Activated CD8-positive, alpha-beta memory T cell treated with anti-CD3 and anti-CD28 coated beads for 48 hours (primary cell): ENCODE data around the gene CFAP74.

Experiments
- DNase-seq, 3 experiments: peaks; one replicate each; pipeline ENCODE4 v3.0.0-alpha.2; 2020; ENCODE audit warnings: low read depth in 2 of 3, low spot score in 2 of 3

Gene CFAP74

DNA sequence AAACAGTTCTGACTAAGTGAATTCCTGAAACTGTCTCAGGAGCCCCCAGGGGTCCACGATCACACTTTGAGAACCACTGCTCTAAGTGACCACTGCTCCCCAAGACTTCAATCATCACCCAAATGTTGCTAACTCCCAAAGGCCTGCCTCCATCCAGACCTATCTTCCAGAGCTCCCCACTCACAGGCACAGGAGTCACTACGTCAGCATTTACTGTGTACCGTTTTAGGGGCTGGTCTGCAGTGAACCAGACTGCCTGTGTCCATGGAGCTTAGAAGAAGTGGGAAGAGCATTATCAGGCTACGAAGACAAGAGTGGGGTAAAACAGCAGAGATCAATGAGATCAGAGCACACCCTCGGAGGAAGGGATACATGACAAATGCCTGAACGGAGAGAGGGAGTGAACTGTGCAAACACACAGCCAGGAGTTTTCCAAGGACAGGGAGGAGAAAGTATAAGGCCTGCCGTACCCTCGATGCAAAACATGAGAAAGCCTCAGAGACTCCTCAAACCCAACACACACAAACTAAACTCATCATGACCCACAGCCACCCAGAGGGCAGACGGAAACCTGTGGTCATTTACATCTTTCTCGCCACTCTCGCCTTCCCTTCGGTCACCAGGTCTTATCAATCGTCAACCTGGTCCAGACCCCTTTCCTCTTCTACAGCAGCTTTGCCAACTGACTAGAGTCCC is 122.8 kb downstream of the CFAP74 start:
- no peak for DNase-seq

DNA sequence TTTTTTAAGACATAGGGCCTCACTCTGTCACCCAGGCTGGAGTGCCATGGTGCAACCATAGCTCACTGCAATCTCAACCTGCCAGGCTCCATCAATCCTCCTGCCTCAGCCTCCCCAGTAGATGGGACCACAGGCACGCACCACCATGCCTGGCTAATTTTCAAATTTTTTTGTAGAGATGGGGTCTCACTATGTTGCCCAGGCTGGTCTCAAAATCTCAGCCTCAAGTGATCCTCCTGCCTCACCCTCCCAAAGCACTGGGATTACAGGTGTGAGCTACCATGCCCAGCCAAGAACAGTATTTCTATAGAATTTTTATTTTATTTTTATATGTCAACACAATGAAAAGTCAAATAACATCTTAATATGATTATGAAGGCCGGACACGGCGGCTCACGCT is 123.6 kb downstream of the CFAP74 start:
- DNase-seq, result no peak

DNA sequence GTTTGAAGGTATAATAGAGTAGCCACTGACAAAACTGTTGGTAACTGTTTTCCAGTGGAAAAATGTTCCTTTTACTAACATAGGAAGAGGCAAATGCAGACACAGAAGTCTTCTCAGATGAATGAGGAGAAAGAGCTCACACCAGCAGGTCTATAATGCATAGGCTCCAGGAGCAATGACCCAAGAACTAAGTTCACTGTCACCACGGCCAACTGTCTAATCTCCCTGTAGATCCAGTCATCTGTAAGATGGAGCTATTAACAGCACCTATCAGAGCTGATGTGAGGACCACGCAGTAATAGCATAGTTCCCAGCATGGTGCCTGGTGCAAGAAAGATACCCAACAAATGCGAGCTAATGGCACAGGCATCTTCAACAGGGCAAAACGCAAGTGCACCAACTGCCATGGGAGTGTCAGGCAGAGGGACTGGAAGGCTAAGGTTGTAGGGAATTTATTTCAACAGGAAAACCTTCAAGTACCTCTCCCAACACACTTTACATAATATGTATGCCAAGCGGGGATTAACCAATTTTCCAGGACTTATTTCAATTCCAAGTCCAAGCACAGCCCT is 125.6 kb downstream of the CFAP74 start:
- no peak for DNase-seq

DNA sequence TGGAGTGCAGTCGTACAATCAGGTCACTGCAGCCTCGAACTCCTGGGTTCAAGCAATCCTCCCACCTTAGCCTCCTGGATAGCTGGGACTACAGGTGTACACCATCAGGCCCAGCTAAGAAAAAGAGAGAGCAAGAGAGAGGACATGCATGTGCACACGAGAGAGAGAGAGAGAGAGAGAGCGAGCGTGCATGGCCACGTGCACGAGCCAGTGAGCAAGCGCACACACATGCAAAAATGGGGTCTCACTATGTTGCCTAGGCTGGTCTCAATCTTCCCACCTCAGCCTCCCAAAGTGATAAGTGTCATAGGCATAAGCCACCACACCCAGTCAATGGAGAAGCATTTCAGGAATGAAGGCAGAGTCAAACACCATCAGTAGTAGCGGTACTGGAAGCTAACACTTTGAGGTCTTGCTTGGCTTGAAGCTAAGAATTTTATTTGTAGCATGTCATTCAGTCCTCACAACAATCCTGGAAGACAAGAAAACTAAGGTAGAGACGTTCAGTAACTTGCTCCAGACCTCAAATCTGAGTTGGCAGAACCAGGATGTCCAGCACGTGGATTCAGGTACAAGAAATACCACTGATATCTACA is 127.2 kb downstream of the CFAP74 start:
- no peak for DNase-seq

DNA sequence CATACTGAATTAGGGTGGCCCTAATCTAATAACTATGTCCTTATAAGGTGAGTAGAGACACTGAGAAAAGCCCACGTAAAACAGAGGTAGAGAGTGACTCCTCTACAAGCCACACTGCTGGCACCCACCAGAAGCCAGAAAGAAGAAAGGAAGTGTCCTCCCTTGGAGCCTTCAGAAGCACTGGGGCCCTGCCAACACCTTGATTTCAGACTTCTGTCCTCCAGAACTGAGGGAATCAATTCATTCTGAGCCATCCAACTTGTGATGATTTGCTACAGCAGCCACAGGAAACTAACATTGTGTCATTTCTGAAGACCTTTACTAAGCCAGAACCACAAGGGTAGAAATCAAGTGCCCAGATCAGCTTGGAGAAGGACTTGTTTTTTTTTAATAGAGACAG is 127.7 kb downstream of the CFAP74 start:
- DNase-seq, result peak in 1 of 3 experiments; percentile 25

DNA sequence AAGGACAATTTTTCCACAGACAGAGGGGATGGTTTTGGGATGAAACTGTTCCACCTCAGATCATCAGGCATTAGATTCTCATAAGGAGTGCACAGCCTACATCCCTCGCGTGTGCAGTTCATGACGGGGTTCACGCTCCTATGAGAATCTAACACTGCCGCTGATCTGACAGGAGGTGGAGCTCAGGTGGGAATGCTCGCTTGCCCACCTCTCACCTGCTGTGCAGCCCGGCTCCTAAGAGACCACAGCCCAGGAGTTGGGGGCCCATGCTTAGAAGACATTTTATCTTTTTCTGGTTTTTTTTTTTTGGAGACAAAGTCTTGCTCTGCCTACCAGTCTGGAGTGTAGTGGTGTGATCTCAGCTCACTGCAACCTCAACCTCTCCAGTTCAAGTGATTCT is 128.7 kb downstream of the CFAP74 start:
- no peak for DNase-seq

DNA sequence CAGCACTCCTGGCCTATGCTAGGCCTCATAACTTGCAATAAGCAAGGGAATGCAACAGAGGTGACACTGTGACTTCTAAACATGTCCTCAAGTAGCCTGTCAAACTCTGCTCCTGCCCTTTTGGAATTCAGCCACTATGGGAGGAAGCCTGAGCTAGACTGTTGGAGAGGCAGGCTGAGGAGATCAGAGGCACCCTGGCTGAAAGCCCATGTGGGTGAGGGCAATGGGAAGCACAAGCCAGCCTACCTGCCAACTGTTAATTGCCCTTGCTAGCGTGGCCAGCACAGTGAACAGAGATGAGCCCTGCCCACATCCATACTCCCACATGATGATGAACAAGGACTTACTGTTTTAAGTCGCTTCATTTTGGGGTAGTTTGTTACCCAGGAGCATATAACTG is 130.4 kb downstream of the CFAP74 start:
- DNase-seq, result no peak

DNA sequence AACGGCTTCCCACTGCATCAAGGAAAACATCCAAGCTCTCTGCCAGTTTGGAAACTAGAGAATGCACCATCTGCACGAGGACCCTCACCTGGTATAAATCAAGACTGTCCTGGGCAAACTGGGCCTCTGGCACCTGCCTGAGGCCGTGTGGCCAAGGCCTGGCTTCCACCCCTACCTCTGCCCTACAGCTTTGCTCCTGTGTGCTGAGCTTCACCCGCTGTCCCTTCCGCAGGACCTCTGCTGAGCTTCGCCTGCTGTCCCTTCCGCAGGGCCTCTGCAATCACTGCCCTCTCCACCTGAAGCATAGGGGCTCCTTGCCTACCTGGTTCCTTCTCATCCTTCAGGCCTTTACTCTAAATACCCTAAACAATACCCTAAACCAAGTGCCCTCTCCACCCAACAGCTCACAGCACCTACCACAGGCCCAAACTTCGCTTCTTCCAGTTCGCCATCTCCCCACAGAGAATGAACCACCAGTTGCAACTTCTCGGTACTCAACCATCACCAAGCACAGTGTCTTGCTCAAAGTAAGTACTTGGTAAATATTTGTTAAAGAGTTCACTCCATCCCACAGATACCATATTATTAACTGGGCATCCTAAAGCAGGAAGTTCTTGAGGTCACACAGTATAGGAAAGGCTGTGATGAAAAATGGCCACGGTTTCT is 131.1 kb downstream of the CFAP74 start:
- DNase-seq, result no peak
